SKM-1 (cell line): ENCODE data around the gene PTPRM.

ENCODE experiments used
- DNase-seq: peaks from one replicate; lab custom pipeline; 2025; ENCODE audit not compliant: unreplicated experiment; lab: John Stamatoyannopoulos, UW

Gene PTPRM

DNA sequence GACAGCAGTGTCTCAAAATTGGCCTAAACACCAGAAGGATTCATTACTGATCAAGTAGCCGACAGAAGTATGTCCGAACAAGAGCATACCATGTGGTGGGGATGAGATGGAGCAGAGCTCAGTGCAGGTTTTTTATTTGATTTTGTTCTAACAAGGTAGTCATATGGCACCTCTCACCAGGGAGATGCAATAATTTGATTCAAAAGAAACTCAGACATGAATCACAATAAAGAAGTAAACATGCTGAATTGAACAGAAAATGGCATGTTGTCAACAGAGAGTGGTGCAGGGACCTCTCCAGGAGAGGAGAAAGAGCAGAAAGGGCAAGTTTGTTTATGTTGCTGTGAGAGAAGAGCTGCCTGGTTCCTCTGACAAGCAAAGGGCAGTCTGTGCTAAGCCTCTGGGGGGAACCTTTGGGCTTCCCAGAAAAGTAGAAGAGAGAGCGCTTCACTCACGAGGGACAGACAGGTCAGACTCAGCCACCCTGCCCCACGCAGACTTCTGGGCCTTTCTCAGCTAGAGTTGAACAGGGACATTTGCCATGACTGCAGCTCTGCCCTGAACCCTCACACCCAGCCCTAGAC, 690.8 kb downstream of the PTPRM start:
- no peak for DNase-seq

DNA sequence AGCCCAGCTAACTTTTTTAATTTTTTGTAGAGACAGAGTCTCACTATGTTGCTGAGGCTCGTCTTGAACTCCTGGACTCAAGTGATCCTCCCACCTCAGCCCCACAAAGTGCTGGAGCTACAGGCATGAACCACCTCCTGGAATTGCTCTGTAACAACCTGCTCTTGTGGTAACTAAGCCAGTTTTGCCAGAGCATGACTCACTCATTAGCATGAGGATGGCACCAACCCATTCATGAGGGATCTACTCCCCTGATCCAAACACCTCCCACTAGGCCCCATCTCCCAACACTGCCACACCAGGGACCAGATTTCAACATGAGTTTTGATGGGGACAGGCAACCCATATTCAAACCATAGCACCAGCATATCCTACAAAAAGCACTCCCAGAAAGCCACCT, 693.2 kb downstream of the PTPRM start:
- no peak for DNase-seq

DNA sequence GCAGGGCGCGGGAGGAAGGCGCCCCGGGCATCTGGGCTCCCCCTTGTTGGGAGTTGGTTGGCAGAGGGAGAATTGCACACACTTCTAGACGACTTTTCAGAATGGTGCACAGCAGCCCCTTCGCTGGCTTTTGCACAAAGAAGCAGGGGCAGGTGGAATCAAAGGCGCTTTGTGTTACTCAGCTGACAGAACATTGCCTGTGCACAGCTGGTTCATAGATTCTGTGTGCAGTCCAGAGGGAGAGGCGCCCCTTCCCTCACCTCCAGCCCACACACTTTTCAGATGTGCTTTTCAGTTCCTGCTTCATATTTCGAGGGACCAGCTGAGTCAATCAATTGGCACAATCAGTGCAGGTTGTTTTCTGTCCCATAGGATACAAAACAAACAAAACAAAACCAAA, 693.7 kb downstream of the PTPRM start:
- DNase-seq: no peak

DNA sequence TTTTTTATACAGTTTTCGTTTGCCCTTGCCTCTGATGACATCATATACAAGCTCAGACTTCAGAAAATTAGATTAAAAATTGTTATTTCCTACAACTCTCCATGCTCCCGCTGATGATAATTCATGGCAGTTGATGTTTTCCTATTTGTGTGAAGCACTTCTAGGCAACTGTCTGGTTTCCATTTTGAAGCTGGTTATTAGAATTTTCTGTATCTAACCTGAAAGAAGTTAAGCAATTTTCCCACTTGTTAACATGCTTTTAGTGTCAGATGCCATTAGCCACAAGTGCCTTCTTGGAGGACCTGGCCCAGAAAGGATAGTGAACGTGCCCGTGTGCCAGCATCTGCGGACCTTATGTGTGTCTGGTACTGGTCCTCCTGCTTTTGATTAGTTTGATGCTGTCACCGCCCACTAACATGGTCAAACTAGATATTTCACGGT, 694.6 kb downstream of the PTPRM start:
- DNase-seq: no peak

DNA sequence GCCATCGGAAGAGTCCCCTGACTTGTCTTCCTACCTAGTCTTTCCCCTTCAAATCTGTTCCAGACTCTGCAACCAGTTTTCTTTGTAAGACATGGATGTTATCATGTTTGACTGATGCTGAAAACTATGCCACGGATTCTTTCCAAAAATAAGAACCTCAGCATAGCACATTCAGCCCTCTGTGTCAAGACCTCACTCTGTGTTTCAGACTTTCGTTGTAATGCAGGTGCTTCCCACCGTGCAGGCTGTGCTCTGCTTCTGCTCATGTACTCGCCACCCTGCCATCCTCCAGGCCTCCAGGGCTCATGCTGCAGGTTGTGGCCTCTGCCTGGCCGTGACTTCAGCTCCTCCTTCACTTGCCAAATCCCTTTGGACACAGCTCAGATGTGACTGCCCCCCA, 695.1 kb downstream of the PTPRM start:
- DNase-seq: no peak

DNA sequence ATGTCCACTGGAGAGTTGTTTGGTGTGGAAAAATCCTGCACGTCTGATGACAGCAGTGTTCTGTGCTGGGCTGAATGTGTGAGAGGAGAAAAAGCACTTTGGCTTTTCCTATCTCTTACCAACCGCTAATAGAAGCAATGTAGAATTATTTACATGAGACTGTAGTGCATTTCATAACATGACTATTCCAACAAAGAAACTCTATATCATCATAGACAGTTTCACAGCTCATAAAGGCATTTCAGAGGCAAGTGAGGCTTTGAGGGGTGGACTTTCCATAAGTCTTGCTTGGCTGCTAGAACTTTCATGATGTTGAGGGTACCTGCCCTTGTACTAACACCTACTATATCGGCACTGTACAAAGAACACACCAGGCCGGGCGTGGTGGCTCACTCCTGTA, 697.0 kb downstream of the PTPRM start:
- no peak for DNase-seq

DNA sequence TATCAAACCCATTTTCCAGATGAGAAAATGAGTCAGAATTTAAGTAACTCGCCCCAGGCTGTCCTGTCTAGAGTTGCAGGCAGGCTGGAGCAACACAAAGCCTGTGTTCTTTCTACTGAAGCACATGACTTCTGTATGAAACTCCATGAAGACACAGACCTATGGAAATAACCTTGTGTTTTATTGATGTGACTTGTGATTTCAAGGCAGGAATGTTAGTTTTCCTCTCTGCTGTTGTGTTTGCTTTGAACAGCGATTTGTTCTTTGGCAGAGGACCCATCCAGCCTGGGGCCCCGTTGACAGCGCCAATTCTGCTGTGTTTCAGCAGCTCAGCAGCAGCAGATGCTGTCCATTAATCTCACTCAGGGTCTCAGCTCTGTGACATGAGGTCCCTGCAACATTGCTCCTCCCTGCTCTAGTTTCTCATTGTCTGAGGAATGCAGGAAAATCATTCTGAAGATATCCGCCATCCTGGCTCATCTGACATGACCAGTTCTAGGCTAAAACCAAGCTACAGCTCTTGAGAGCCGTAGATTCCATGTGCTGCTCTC, 697.8 kb downstream of the PTPRM start:
- no peak for DNase-seq

DNA sequence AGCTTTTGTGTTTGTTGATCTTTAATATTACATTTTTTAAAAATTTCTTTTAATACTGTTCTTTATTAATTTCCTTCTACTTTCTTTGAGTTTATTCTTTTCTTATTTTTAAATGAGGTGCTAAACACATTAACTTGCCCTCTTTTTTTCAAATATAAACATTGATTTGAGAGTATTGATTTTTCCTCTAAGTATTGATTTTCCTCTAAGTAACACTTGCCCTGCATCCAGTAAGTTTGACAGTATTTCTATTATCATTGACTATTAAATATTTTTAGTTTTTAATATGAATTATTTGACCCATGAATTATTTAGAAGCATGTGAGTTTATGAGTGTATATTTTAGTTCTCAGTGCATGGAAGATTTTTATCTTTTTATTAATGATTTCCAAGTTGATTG, 705.1 kb downstream of the PTPRM start:
- DNase-seq: no peak

DNA sequence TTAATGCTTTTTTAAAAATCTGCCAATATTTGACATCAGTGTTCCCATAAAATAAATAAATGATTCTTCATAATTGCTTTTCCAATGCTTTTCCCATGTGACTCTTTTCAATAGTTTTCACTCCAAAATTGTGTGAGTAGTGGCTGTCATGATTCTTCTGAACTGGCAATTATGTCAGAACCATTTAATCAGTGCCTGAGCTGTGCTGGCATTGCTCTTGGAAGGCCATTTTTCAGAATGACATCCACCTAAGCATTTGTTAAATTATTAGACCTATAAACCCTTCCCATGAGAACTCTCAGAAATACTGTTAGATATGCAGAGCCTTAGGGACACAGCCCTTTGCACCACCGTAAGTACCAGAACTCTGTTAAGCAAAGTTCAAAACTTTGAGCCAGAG, 707.3 kb downstream of the PTPRM start:
- no peak for DNase-seq

DNA sequence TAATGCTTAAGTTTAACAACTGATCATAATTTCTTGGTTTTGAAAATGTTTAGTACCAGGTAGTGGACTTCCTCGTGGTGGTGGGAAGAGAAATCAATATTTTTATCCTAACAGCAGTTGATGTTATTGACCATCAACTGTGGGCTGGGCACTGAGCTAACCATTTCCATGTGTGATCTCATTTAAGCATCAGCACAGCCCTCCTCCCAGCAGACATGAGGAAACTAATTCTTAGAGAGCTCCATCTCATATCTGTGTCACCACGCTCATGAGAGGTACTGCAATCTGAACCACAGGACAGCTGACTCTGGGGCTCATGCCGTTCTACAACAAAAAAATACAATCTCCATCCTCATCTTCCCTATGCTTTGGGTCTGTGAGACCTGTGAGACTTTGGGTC, 709.3 kb downstream of the PTPRM start:
- no peak for DNase-seq

DNA sequence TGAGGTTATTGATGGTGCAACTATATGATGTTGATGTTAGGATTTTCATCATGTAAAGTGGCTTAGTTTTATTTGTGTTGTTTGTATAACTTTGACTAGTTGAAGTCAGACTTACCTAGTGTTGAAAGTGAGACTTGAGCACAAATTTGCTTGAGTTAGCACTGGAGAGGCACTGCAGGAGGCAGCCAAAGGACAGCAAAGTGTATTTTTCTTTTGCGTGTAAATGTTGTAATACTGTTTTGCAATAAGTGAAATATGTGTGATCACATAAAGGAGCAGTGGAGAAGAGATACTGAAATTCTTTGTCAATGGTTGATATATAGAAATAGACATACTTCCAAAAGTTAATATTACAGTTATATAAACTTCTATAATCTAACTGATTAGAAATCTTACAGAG, 710.2 kb downstream of the PTPRM start:
- DNase-seq: no peak

DNA sequence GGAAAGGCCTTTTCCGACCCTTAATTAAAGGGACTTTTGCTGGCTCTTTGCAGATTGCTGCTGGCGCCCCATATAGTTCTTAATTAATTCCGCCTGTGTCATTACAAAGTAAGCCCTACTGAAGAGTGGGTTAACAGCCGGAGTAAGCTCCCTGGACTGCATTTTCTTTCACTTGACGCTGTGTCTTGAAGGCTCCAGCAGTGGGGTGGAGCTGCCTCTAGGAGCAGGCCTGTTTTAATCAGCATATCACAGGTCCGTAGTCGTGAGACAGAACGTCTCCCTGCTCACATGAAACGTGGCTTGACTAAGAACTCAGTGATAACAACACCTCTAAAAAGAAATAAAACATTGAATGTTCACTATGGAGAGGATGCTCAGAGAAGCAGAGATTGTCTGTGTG, 712.2 kb downstream of the PTPRM start:
- DNase-seq: no peak

DNA sequence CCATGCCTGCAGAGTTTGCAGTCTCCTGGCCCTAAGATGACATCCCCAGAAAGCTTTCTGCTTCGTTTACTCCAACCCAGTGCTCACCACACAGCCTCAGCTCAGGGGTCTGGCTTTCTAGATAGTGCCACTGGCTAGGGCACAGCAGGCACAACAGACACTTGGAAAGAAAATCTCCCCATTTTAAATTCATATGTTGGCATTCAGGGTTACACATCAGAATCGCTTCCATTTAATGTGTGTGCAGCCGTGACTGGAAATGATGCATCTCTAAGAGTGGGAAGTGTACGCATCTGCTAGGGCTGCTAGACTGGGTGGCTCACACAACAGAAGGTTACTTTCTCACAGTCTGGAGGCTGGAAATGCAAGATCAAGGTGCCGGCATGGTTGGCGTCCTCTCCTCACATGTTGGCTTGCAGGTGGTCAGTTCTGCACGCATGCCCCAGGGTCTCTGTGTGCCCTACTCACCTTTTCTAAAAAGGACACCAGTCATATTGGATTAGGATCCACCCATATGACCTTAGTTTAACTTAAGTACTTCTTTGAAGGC, 712.7 kb downstream of the PTPRM start:
- no peak for DNase-seq

DNA sequence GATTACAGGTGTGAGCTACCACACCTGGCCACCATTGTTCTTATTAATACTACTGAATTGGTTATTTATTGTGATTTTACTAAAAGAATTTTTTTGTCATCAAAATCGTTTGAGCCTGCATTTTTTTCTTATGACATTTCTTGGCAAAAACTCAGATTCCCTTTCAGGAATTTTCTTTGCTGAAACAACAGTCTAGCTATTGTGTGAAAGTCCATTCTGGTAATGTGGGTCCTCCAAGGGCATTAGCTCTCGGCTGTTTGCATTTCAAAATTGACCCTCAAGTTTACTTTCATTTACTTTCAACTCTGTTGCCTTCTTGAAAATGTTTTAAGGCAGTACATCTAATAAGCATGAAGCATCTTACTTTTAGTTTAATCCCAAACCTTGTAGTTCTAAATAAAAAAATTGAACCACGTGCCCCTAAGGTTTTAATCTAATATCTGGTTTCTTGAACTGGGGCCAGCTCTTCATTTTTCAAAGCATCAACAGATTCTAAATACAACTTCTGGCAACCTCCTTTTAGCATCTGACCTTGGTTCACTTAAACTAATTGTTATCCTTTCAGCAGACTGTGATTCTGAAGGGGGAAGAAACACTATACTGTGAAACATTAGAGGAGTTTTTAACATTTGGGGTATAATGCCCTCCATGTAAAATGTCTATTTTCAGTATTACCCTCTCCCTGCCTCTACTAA, 716.9 kb downstream of the PTPRM start:
- DNase-seq: no peak

DNA sequence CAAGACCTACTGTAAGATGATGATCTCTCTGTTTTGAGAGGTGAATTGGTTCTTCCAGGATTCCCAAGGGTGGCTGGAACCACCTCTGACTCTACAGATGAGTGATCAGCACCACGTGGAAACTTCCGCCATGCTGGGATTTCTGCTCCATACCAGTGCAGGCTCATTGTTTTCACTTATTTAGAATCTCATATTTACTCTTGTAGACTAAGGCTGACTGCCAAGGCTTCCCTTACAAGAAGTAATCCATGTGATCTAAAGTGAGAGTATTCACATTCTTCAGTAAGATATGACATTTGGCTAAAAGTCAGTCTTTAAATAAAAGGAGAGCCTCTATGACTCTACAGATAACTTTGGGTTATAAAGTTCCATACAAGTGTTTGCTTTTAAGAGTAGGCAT, 719.2 kb downstream of the PTPRM start:
- no peak for DNase-seq

DNA sequence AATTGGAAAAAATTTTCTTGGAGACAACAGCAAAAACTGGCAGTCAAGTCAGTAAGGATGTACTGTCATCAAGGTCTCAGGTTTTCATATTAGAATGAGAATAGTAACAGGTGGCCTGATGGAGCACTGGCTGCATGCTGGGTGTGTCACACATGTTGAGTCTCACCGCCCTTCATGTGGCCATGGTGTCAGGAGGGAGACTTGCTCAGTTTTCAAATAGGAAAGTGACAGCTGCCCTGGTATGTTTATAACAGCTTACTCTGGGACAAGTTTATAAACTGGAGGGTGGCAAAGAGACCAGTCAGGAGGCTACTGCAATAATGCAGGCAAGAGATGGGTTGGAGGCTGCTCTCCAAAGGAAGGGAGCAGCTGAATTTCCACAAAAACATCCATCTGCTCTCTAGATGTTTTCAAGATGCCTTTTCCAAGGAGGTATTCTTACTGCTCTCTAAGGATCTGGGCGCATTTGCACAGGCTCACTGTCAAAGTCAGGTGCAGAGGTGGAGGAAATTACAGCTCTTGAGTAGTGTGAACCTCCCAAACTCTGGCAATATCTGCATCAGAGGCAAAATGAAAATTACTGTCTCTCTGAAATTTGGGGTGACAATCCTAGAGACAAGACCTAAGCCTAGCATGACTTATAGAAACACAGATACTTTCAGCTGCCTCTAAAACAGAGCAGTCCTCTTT, 720.2 kb downstream of the PTPRM start:
- no peak for DNase-seq

DNA sequence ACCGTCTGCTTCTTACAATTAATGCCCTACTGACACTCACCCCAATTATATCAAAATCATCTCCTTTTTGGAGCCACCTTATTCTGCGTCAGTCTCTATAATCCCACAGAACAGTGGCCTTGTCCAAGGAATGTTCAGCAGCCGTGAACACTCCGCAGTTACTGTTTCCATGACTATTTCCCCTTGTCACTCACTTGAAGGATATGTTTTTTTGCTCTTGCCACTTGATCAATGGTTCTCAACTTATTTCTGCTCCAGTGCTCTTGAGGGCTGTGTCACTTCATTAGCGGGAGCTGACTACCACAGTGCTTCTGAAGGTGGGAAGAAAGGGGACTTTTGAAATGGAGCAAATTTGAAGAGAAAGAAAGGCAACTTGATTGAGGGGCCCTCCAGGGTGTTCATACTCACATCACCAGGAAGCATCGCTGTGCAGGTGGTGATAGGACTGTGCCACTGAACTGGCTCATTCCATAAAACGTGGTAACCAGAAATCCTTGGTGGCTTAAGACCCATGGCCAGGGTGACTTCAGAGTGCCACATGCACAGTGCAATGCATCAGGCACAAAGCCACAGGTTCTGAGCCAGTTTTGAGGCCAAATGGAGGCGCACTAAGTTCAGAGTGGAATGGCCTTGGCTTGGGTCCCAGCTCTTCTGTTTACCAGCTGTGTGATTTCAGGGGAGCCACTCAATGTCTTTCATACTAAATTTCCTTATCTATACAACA, 721.5 kb downstream of the PTPRM start:
- no peak for DNase-seq

DNA sequence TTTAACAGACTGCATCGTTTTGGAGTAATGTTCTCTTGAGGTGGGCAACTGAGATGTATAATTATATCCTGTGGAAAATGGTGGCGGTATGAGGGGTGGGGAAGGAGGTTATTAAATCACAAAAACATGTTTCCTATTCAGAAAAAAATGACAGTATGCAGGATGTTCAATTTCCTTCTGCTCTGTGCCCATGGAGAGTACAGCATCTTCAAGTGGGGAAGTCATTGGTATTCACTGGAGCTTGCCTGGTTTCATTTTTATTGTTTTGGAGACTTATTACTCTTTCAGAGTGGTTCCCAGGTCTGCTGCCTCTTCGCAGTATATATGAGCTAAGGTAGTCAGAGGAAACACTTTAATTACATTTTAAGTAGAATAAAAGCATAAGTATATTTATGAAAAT, 723.3 kb downstream of the PTPRM start:
- no peak for DNase-seq

DNA sequence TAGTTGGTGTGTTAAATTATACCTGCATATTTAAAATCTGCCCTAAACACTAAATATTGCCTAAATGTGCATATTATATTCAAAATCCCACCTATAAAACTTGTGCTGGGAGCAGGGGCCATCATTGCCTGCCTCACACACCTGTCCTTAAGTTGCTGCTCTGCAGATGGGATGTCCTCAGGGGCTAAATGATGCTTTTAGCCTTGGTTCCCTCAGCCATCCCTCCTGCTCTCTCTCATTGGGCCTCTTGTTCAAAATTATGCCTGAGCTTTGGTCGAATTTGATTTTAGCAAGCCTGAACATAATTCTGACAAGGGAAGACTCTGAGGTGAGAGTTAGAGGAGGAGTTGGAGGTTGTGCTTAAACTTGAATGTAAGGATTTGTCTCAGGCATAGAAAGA, 723.8 kb downstream of the PTPRM start:
- no peak for DNase-seq

DNA sequence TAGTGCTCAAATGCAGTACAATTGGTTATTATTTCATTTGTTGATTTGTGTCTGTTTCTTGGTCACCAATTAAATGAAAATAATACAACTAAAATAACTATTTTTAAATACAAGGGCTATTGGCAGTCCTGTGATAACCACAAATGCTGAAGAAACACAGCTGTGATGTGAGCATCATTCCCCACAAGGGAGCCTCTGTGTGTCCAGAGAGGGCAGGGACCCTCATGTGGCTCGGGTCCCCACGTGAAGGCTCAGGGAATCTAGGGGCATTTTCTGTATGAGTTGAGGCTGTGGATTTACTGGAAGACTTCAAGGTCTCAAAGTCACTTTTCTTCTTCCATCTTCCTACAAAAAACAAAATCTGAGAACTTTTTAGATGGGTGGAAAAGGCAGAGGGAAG, 726.1 kb downstream of the PTPRM start:
- DNase-seq: no peak

DNA sequence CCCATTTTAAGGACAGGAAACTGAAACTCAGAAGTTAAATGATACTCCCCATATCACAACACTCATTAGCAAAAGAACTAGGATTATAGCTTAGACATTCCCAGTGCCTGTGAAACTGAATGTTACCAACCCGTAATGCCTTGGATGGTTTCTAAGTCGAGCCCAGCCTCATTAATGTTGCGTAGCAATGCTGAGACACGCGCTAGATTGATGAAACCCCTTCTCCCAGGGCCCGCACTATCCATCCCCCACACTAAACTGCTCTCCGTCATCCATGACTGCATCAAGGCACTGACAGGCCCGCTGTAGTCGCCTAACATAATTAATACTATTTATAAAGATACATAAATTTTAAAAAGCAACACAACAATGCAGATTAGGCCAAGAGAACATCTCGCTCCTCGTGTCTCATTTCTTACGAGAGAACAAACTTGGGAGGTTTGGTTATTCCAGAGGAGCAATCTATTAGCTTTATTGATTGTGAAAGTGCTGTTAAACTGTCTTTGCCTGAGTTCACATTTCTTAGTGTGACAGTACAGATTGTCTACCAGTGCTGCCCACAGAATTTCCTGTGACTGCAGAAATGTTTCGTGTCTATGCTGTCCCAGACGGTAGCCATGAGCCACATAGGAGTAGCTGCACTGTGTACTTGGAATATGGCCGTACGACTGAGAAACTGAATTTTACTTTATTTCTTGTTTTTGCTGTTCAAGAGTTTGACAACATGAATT, 729.9 kb downstream of the PTPRM start:
- DNase-seq: no peak
